IPS-18c (cell line): ENCODE measurements around the gene FGF4.
"Not testable (repeated sequence)": the region's sequence is repeated elsewhere in the genome, so short reads cannot be mapped to it uniquely, and the experiment has no call there.

Experiments used
- H3K4me3 ChIP-seq: 2 replicates; pipeline ENCODE4 v1.7.0; 2013; ENCODE audit warnings: low read depth, mild to moderate bottlenecking, low read length, moderate library complexity; ENCODE audit not compliant: insufficient read depth
- H3K9me3 ChIP-seq: one replicate; pipeline ENCODE4 v1.6.1; 2013; ENCODE audit warnings: mild to moderate bottlenecking, low read length, moderate library complexity; ENCODE audit not compliant: control insufficient read depth, insufficient read depth

FGF4 gene

DNA sequence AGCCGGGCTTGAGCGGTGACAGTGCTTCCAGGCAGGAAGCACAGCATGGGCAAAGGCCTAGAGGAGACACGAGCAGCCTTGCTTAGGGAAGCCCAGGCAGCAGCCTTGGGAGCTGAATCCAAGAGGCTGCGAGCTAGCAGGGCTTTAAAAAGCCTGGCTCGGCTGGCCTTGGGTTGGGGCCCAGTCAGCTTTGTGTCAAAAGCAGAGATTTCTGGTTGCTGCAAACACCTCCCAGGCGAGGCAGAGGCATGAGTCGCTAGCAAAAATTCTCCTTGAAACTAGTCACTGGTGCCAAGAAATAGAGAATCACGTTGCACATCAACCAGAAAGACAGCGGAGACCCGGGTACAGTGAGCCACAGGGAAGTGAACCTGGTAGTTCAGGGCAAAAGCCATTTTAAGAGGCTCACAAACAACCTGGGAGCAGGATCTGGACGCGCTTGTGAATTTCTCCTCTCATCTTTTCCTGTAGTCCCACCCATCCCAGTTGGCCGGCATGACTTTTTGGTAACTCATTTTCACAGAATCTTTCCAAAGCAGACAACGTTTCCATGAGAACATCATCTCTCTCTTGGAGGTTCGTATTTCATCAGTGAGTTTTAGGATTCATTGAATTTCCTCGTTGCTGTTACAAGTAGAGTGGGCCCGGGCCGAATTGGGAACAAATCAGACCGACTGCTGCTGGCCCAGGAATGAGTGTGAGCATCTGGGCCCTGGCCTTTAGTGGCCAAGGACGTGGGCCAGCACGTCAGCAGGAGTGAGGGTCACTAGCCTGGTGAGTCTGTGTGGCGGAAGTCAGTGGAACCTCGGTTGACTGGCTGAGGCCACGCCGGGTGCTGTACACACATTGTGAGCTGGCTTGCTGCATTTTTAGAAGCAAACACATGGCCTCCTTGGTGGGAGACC, 16.4 kb upstream of the FGF4 start:
- no peak overlapping the region for H3K4me3 ChIP-seq

GRCh38 chr11:69788956-69789355, 13.8 kb upstream of the FGF4 start:
- H3K9me3 ChIP-seq: no peaks in the 10 kb centered on the region
- no peak overlapping the region for H3K4me3 ChIP-seq

More for the DNA sequence above, 16.4 kb upstream of the FGF4 start:
- no peaks in the 10 kb centered on the region for H3K9me3 ChIP-seq

DNA sequence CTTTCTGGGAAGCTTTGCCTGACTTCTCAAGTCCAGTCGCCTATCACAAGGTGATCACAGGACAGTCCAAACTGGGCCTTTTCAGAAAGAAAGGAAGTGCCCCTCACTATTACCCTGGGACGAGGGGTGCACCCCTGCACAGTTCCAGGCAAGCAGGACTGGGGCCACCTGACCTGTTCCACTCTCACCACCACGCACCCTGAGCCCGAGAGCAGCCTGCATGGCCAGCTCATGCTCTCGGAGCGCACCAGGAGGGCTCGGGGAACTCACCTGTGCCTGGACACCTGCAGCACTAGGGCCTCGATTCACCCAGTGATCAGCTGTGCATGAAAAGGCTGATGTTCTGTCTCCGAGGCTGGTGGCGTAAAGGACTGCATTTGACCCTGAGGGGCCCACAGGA, 12.8 kb upstream of the FGF4 start:
- Histone ChIP-seq H3K4me3 (no peak overlapping the region; the same call in 1 of the 2 replicates), H3K9me3 (no peaks in the 10 kb centered on the region)

- Histone ChIP-seq H3K9me3 (no peaks in the 10 kb centered on the region), H3K4me3 (no peak overlapping the region)
Measured at GRCh38 chr11:69787457-69787856, 12.3 kb upstream of the FGF4 start.

DNA sequence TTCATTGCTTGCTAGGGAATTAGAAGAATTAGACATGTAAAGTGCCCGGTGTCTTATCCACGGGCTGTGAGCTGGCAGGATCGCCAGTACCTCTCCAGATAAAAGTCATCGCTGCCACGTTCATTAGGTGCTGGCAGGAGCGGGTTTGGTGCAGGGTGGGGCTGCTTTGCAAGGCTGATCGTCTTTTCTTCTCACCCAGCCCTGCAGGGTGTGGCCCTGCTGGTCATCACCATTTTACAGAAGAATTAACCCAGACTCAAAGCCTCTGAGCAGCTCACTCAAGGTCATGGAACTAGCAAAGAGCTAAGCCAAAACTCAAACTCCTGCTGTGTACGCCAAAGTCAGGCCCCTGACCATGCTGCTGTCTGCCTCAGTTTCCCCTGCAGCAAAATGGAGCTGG, 6.1 kb upstream of the FGF4 start:
- Histone ChIP-seq H3K4me3 (no peak overlapping the region), H3K9me3 (no peaks in the 10 kb centered on the region)

GRCh38 chr11:69778373-69778772, 3.2 kb upstream of the FGF4 start:
- peaks cover 2% of the 10 kb centered on the region for H3K9me3 ChIP-seq
- no peak overlapping the region for H3K4me3 ChIP-seq

DNA sequence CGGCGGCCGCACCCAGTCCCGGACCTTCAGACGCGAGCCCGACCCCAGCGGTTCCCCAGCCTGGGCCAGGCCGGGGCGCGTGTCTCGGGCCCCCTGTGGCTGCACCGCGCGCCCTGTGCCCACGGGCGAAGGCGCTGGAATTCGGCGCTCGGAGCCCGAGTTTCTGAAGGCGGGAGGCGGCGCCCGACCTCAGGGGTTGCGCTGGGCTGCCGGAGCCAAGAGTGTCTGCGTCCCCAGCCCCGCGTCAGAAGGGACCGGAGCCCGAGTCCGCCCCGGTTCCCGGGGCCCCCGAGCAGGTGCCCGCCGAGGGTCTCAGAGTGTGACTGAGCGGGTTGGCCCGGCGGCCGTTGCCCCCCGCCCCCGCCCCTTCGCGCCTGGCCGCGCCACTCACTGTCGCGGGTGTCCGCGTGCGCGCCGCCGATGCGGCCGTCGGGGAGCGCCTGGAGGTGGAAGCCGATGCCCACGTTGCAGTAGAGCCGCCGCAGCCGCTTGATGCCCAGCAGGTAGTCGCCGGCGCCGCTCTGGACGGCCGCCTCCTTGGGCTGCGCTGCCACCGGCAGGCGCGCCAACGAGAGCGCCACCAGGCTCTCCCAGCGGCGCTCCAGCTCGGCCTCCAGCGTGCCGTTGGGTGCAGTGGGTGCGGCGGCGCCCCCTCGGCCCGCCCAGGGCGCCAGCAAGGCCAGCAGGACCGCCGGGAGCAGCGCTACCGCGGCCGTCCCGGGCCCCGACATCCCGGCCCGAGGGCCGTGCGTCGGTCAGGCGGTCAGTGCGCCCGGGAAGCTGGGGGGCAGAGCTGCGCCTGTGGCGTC, 583 bp downstream of the FGF4 start:
- Histone ChIP-seq H3K9me3 (peaks cover 2% of the 10 kb centered on the region), H3K4me3 (peak overlapping the region; percentile 58)

DNA sequence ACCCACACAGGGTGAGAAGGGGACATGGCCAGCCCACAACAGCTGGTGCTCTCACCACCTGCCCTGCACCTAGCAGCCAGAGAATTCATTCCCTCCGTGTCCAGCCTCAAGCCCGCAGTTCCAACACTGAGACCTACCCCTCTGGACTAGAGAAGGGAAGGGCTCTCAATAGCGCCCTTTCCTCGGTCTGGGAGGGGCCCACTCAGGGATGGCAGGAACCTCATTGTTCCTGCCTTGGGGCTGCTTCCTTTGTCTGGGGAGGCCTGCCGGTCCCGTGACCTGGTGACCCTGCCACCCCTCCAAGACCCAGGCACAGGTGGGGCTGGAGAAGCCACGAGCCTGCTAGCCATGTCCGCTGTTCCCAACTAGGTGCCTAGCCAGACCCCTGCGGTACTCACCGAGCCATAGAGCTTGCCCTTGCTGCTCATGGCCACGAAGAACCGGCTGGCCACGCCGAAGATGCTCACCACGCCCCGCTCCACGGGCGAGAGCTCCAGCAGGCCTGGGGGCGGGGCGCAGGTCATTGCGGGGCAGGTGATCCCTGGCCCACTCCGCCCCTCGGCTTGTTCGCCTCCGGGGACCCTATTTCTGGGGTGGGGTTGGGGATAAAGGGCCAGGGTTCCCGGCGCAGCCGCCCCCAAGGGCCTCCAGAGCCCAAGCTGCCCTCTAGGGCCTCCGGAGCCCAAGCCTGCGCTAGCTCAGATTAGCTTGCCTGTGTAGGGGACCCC, 1.4 kb downstream of the FGF4 start:
- peak overlapping the region; percentile 58; the same call in 1 of the 2 replicates for H3K4me3 ChIP-seq

GRCh38 chr11:69771466-69771865, 3.7 kb downstream of the FGF4 start:
- Histone ChIP-seq H3K4me3 (no peak overlapping the region), H3K9me3 (peaks cover 2% of the 10 kb centered on the region)

More for the DNA sequence above, 1.4 kb downstream of the FGF4 start:
- peaks cover 2% of the 10 kb centered on the region for H3K9me3 ChIP-seq

GRCh38 chr11:69770540-69770939, 4.6 kb downstream of the FGF4 start:
- H3K4me3 ChIP-seq: no peak overlapping the region
- H3K9me3 ChIP-seq: peaks cover 2% of the 10 kb centered on the region

GRCh38 chr11:69765498-69765995, 9.6 kb downstream of the FGF4 start:
- no peaks in the 10 kb centered on the region for H3K9me3 ChIP-seq
- no peak overlapping the region for H3K4me3 ChIP-seq

DNA sequence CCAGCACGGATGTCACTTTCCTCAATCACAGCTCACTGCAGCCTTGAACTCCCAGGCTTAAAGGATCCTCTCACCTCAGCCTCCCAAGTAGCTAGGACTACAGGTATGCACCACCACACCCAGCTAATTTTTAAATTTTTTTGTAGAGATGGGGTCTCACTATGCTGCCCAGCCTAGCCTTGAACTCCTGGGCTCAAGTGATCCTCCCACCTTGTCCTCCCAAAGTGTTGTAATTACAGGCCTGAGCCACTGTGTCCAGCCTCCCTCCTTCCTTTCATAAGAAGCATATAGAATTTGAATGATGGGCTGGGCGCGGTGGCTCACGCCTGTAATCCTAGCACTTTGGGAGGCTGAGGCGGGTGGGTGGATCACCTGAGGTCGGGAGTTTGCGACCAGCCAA, 10.2 kb downstream of the FGF4 start:
- H3K9me3 ChIP-seq, H3K4me3 ChIP-seq: not testable (repeated sequence)

DNA sequence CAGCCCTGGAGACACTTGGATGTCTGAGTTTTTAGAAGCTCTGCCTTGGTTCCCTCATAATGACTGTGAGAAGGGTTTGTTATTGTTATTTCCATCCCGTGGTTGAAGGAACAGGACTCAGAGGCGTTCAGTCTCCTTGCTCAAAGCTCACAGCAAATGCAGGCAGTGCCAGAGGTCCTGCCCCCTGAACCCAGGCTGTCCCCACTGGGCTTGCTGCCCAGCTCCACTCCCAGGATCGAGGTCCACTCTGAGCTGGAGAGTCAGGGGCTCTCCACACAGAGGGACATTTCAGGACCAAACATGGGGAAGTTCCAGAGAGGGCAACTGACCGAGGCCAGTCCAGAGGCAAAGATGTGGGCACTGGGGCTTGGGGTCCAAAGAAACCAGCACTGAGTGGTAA, 14.8 kb downstream of the FGF4 start:
- H3K9me3 ChIP-seq: peaks cover 2% of the 10 kb centered on the region

DNA sequence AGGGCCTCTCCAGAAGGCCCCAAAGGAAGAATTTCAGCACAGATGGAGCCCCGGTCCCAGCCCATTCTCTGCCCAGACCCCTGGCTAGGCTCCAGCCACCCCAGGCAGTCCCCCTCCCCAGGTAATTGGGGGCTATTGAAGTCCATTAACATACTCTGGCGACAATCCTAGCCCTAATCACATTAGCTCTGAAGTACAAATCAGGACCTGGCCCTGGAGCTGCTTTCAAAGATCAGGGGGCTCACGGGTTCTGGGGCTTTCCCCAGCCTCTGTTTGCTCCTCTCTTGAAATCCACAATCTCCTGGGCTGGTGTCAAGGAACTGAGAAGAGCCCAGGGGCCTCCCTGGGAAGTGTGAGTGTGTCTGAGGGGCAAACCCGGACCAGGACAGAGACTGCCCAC, 22.3 kb downstream of the FGF4 start:
- H3K9me3 ChIP-seq: peaks cover 2% of the 10 kb centered on the region

More for the DNA sequence above, 14.8 kb downstream of the FGF4 start:
- H3K4me3 ChIP-seq: no peak overlapping the region

DNA sequence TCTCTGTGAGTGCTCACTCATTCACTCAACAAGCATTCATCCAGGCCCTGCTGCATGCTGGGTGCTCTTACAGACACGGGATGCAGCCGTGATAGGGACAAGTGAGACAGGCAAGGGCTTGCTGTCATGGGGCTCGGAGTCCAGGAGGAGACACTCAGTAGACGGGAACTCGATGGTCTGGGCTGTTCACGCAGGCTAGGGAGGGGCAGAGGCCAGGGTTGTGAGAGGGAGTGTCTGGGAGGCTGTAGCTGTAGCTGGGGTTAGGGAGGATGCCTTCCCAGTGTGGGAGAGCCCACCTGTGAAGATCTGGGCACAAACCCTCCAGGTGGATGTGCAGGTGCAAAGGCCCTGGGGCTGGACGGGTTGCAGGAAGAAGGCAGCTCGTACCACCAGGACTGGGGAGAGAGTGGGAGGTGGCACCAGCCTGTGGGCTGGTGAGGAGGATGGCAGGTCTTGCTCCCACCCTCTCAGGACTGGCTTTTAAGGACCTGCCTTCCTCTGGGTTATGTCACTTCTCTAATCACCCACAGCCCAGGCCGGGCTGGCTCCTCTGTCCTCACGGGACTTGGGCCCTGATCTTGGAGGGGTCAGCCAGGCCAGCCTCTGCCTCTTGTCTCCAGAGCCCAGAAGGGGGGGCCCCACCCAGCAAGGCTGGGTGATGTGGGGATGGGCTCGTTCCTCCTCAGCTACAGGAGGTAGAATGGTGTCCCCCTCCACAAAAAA, 24.1 kb downstream of the FGF4 start:
- H3K9me3 ChIP-seq: peaks cover 2% of the 10 kb centered on the region
- no peak overlapping the region for H3K4me3 ChIP-seq

More for the DNA sequence above, 22.3 kb downstream of the FGF4 start:
- H3K4me3 ChIP-seq: no peak overlapping the region

DNA sequence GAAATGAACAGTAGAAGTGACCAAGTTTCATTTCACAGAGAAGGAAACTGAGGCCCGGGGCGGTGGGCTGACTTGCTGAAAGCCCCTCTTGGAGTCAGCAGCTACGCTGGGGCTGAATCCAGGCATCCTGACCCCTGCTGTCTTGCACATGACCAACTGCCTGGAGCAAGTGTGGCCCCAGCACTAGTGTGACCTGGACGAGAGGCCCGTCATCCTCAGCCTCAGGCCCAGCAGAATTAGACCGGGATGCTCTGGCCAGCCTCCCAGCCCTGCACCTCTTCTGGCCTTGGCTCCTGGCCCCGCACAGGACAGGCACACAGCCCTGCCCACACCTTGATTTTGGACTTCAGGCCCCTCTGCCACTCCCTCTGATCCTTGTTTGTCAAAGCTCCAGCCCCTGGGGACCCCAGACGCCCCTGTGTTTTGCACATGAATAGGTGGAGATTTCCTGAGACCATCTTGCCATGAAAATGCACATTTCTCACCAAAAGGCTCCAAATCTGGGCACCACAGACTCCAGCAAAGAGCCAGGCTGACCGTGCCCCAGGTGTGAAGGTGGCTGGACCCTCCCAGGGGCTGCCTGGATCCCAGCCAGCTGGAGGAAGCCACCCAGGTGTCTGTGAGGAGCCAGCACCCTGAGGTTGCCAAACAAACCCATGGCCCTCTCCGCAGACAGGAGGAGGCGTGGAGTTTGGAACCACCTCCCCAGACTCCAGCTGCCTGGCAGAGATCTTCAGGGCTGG, 24.9 kb downstream of the FGF4 start:
- peaks cover 2% of the 10 kb centered on the region for H3K9me3 ChIP-seq

More for the DNA sequence above, 24.9 kb downstream of the FGF4 start:
- H3K4me3 ChIP-seq: no peak overlapping the region
